MCF 10A (cell line): Measurements from ENCODE around the gene AIFM2. TPM values are rescaled to one million over a fixed set of nuclear protein-coding genes. Genes with fewer than 3 reads are reported as not detected.

Experiments
- BruUV-seq: library from RNA; stranded (reverse); fragments of 400-500 nt; replicated peaks from 2 replicates; lab custom pipeline; 2021; lab: Mats Ljungman, UMichigan
- CTCF ChIA-PET: fragments of 300-600 bp; sonication (Branson Sonifier 250); formaldehyde crosslinking; extraction: SDS; loops from one replicate; lab custom pipeline; 2021; ENCODE audit warnings: antibody characterized with exemption, inconsistent platforms; lab: Yijun Ruan, JAX
- POLR2A ChIA-PET: fragments of 300-600, 350-650 bp; sonication (Branson Sonifier 250); formaldehyde crosslinking; extraction: SDS; loops from one replicate; lab custom pipeline; 2020; ENCODE audit warnings: antibody characterized with exemption, inconsistent platforms; lab: Yijun Ruan, JAX
- DNase-seq: peaks from one replicate; pipeline ENCODE4 v3.0.0-alpha.2; 2018; ENCODE audit not compliant: unreplicated experiment
- H3K27ac Mint-ChIP-seq: one replicate; pipeline ENCODE4 v1.8.0; 2022; ENCODE audit warnings: mild to moderate bottlenecking, low read depth, mixed read lengths; ENCODE audit not compliant: unreplicated experiment
- H3K27me3 Mint-ChIP-seq: one replicate; pipeline ENCODE4 v1.8.0; 2022; ENCODE audit warnings: mixed read lengths; ENCODE audit not compliant: insufficient read depth, unreplicated experiment
- H3K36me3 Mint-ChIP-seq: one replicate; pipeline ENCODE4 v1.8.0; 2022; ENCODE audit warnings: mild to moderate bottlenecking, moderate library complexity, mixed read lengths; ENCODE audit not compliant: insufficient read depth, unreplicated experiment
- H3K4me1 Mint-ChIP-seq: one replicate; pipeline ENCODE4 v1.8.0; 2022; ENCODE audit warnings: mixed read lengths; ENCODE audit not compliant: insufficient read depth, unreplicated experiment
- H3K4me3 Mint-ChIP-seq: one replicate; pipeline ENCODE4 v1.8.0; 2022; ENCODE audit warnings: mild to moderate bottlenecking, moderate library complexity, mixed read lengths; ENCODE audit not compliant: unreplicated experiment
- H3K9me3 Mint-ChIP-seq: one replicate; pipeline ENCODE4 v1.8.0; 2022; ENCODE audit warnings: mixed read lengths; ENCODE audit not compliant: unreplicated experiment
- intact Hi-C: fragments of 100-400 bp; cut with micrococcal nuclease; formaldehyde crosslinking; loops from 2 replicates; pipeline ENCODE4 v1.14.1; 2022
- total RNA-seq: library from RNA; stranded (reverse); gene quantifications from 2 replicates; pipeline ENCODE4 v1.2.3, GENCODE V29; 2022
- TF ChIP-seq, protein P1 (sequence below): fragments of 200-600 bp; IDR thresholded peaks from one replicate; pipeline ENCODE4 v1.8.0; 2022; ENCODE audit warnings: antibody characterized with exemption, mild to moderate bottlenecking; ENCODE audit not compliant: unreplicated experiment

AIFM2 gene
- total RNA-seq, 1 experiment from 2014 or later: 19.2 TPM

DNA sequence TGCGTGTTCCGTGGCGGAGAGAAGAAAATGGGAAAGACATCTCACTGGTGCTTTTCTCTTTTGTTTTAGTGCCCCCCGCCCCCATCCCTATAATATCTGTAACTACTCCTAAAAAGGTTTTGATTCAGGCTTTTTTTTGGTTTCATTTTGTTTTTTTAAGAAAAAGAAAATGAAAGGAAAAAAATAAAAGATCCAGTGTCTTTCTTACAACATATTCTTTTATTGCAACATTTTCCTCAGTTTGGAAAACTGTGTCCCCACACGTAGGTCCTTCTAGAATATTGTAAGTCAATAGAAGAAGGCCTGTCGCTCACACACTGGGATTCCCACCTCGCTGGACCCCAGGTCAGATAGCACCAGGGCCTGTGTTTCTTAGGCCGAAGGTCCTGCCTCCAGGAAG is 20.6 kb downstream of the AIFM2 start:
- Mint-ChIP-seq H3K9me3 (no peaks in the 10 kb centered on the region), H3K4me1 (peaks cover 6% of the 10 kb centered on the region), H3K27me3 (no peaks in the 10 kb centered on the region), H3K4me3 (no peak overlapping the region), H3K27ac (no peak overlapping the region), H3K36me3 (peaks cover 44% of the 10 kb centered on the region)
- intact Hi-C loops: no loop called here
- DNase-seq: no peak
- POLR2A ChIA-PET: no interaction called here
- TF ChIP-seq, protein P1, sequence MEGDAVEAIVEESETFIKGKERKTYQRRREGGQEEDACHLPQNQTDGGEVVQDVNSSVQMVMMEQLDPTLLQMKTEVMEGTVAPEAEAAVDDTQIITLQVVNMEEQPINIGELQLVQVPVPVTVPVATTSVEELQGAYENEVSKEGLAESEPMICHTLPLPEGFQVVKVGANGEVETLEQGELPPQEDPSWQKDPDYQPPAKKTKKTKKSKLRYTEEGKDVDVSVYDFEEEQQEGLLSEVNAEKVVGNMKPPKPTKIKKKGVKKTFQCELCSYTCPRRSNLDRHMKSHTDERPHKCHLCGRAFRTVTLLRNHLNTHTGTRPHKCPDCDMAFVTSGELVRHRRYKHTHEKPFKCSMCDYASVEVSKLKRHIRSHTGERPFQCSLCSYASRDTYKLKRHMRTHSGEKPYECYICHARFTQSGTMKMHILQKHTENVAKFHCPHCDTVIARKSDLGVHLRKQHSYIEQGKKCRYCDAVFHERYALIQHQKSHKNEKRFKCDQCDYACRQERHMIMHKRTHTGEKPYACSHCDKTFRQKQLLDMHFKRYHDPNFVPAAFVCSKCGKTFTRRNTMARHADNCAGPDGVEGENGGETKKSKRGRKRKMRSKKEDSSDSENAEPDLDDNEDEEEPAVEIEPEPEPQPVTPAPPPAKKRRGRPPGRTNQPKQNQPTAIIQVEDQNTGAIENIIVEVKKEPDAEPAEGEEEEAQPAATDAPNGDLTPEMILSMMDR: no peak
- BruUV-seq: no TSS peak
- CTCF ChIA-PET: no interaction called here

DNA sequence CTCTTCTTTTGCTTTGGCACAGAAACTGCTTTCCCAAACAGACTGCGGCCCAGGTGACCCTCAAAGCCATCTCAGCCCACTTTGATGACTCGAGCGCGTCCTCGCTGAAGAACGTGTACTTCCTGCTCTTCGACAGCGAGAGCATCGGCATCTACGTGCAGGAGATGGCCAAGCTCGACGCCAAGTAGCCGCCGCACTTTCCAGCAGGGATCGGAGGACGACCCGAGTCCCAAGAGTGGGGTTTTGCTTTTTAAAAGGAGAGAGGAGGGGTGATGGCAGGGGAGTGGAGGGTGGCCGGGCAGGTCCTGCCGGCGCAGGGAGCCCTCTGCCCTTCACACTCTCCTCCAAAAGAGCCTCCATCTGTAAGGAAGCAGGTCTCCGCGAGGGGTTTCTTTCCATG is 21.1 kb downstream of the AIFM2 start:
- ChIA-PET POLR2A (interaction anchor here (1.3 kb wide), 1 partner anchor 35 kb away, joined by 4 read pairs; the partner anchor contains the start of gene TYSND1), CTCF (no interaction called here)
- Mint-ChIP-seq H3K4me1 (peaks cover 5% of the 10 kb centered on the region), H3K36me3 (peaks cover 44% of the 10 kb centered on the region), H3K27me3 (no peaks in the 10 kb centered on the region), H3K4me3 (no peak overlapping the region), H3K9me3 (no peaks in the 10 kb centered on the region), H3K27ac (no peak overlapping the region)
- intact Hi-C loops: no loop called here
- TF ChIP-seq, protein P1: no peak
- DNase-seq: no peak
- no TSS peak for BruUV-seq

DNA sequence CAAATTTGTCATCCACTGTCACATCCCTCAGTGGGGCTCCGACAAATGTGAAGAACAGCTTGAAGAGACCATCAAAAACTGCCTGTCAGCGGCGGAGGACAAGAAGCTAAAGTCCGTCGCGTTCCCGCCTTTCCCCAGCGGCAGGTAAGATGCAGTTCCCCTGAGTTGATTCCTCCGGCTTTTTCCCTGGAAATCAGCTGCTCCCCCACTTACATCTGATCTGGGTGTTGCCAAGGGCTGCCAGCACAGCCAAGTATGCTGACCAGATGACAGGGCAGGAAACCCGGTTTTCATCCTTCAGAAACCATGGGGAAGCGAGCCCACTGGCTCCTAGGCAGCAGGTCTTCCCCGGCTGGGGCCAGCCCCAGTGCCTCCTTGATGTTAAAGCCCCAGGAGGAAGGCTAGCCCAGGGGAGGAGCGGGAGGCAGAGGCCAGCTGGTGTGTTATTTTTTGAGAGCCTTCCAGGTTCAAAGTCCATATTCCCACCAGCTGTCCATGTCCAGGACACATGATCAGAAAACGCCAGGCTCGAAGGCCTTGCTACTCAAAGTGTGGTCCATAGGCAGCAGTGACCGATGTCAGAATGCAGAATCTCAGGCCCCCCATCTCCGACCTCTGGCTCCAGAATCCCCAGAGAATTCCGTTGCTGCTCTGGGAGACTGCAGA is 23.4 kb downstream of the AIFM2 start:
- no peak overlapping the region for H3K4me3 Mint-ChIP-seq
- no peaks in the 10 kb centered on the region for H3K9me3 Mint-ChIP-seq
- DNase-seq: no peak
- POLR2A ChIA-PET: interaction anchor here (1.9 kb wide), 1 partner anchor 9 kb away, joined by 7 read pairs; no protein-coding TSS in a partner anchor
- TF ChIP-seq, protein P1: no peak
- no peaks in the 10 kb centered on the region for H3K27me3 Mint-ChIP-seq
- intact Hi-C loops: no loop called here
- no peaks in the 10 kb centered on the region for H3K4me1 Mint-ChIP-seq
- peaks cover 28% of the 10 kb centered on the region for H3K36me3 Mint-ChIP-seq
- H3K27ac Mint-ChIP-seq: no peak overlapping the region
- BruUV-seq: no TSS peak
- CTCF ChIA-PET: interaction anchor here (0.7 to 2.3 kb wide), 3 partner anchors 8 to 1121 kb away, joined by 3 to 11 read pairs (median 3); no protein-coding TSS in a partner anchor

DNA sequence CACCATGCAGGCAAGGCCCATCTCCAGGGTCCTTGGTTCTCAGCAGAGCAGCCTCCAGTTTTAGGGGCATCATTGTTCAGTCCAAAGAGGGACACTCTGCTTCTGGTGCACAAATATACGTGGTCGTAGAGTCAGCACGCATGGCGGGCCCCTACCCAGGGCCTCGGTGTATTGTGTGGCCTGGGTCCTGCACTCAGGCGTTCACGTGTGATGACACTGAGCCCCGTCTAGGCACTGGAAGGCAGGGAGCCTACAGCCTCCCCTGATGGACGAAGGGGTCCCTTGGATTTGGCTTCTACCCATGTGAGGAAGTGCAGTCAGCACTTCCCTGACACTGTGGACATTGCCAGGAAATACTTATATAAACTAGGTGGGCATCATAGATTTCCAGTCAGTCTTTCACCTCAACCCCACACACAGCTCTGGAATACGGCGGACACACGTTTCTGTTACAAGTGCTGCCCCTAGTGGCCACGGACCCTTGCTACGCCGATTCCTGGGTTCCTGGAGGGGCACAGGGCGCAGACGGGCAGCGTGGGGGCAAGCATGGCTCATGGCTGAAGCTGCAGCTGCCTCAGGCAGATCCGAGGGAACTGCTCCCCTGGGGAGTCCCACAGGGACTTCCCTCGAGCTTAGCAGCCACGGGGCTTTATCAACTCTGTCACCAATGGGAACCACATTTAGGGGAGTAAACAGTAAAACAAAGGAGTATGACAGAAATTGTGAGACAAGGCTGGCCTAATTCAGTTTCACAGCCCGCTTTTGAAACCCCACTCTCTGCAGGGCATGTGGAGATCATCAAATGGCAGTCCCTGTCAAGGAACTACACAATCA is 25.4 kb downstream of the AIFM2 start:
- intact Hi-C loops: no loop called here
- H3K27ac Mint-ChIP-seq: no peak overlapping the region
- no TSS peak for BruUV-seq
- DNase-seq: no peak
- no peaks in the 10 kb centered on the region for H3K9me3 Mint-ChIP-seq
- ChIA-PET POLR2A (no interaction called here), CTCF (interaction anchor here (0.6 to 2.3 kb wide), 3 partner anchors 9 to 328 kb away, joined by 3 to 11 read pairs (median 3); no protein-coding TSS in a partner anchor)
- TF ChIP-seq, protein P1: peak; percentile 39
- H3K4me1 Mint-ChIP-seq: no peaks in the 10 kb centered on the region
- H3K4me3 Mint-ChIP-seq: no peak overlapping the region
- no peaks in the 10 kb centered on the region for H3K27me3 Mint-ChIP-seq
- H3K36me3 Mint-ChIP-seq: peaks cover 16% of the 10 kb centered on the region
